Memory B cell (primary cell): ENCODE measurements around the gene EIF2B2.

Experiments
- ATAC-seq: fragments of 150-1000 bp; cut with Tn5 transposase; 2 replicates; pipeline ENCODE4 v1.10.0; 2021; ENCODE audit warnings: low read depth, mild to moderate bottlenecking, moderate library complexity
- DNase-seq, 2 donors: peaks; one replicate each; pipeline ENCODE4 v3.0.0; 2022; ENCODE audit warnings: low spot score in 2 of 2
- H3K27ac Mint-ChIP-seq: one replicate; pipeline ENCODE4 v1.8.0; 2022; ENCODE audit warnings: mild to moderate bottlenecking, moderate library complexity, mixed read lengths
- H3K27me3 Mint-ChIP-seq: one replicate; pipeline ENCODE4 v1.8.0; 2022; ENCODE audit warnings: mixed read lengths
- H3K36me3 Mint-ChIP-seq: one replicate; pipeline ENCODE4 v1.8.0; 2022; ENCODE audit warnings: mild to moderate bottlenecking, mixed read lengths
- H3K4me1 Mint-ChIP-seq: one replicate; pipeline ENCODE4 v1.8.0; 2022; ENCODE audit warnings: mixed read lengths
- H3K4me3 Mint-ChIP-seq: one replicate; pipeline ENCODE4 v1.8.0; 2022; ENCODE audit warnings: mild to moderate bottlenecking, moderate library complexity, mixed read lengths
- H3K9me3 Mint-ChIP-seq: one replicate; pipeline ENCODE4 v1.8.0; 2022; ENCODE audit warnings: mixed read lengths

The EIF2B2 gene

DNA sequence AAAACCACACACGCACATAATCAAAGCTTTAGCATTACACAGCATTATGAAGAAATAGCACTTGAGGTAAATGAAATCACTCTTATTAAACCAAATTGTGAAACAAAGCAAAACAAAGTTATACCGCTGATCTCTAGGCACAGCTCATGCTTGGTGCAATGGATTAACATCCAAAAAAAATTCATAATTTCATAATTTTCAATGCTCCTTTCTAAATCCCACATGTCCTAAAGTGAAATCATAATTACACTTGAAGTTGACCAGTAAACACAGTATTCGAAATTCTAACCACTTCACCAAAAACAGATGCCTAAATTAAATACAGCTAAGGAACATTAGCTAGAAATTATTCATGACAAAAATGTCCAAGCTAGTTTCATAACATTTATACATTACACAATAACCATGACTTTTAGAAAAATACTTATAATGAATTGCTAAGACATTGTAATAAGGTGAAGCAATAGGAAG, 47.0 kb downstream of the EIF2B2 start:
- Mint-ChIP-seq H3K9me3 (no peaks in the 10 kb centered on the region), H3K27ac (no peak overlapping the region), H3K27me3 (no peaks in the 10 kb centered on the region), H3K4me1 (peaks cover 18% of the 10 kb centered on the region), H3K4me3 (peak overlapping the region; percentile 39), H3K36me3 (peaks cover 5% of the 10 kb centered on the region)
- DNase-seq (no peak), ATAC-seq (no peak)

GRCh38 chr14:75050852-75051555, 48.3 kb downstream of the EIF2B2 start, which contains the start of gene MLH3:
Gene MLH3, minus strand, starts transcription at chr14:75051467. Its CDS starts 1,812 bp downstream, at chr14:75049655.
- Mint-ChIP-seq H3K27me3 (no peaks in the 10 kb centered on the region), H3K4me1 (peaks cover 15% of the 10 kb centered on the region), H3K36me3 (peaks cover 5% of the 10 kb centered on the region), H3K27ac (peak within 1 kb of the TSS; percentile 96), H3K9me3 (no peaks in the 10 kb centered on the region), H3K4me3 (peak within 1 kb of the TSS; percentile 94)
- peak; percentile 90 for ATAC-seq
- DNase-seq: peak; percentile 69 to 77

GRCh38 chr14:75051556-75051899, 48.8 kb downstream of the EIF2B2 start:
- H3K36me3 Mint-ChIP-seq: peaks cover 5% of the 10 kb centered on the region

DNA sequence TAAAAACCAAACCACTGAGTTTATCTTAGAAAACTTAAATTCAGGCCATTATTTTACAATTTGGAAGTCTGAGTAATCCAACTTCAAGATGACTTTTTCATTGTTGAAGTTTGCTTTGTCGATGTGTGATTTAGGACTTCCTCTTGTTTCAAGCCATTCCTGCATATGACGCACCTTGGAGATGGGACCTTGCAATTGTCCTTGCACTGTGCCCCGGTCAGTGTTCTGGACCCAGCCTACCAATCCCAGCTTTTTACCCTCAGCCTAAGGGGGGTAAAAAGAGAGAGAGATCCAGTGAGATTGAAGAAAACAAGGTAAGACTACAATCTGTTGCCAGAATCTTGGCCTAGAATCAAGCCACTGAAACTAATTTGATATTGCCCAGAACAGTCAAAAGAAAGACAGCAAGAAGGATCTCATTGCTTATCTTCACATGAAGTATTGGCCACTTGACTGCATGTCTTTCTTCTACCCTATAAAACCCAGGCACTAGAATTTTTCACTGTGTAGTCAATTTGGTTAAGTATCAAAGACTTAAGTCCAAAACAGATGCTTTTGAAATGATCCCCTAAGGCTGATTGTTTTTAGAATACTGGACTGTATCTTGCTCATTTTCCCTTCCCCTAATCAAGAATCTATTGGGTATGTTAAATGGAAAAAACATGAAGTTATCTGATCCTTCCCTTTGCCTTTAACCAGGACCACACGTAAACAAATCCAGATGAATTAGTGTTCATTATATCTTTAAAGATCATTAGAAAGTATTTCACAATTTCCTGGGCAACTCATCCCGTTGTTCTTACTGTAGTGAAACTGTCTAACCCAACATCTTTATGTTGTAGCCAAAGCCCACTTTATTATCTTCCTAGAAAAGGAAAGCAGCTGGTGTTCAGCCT, 50.9 kb downstream of the EIF2B2 start:
- H3K9me3 Mint-ChIP-seq: no peaks in the 10 kb centered on the region
- H3K27me3 Mint-ChIP-seq: no peaks in the 10 kb centered on the region
- ATAC-seq (no peak), DNase-seq (no peak)
- peaks cover 9% of the 10 kb centered on the region for H3K4me1 Mint-ChIP-seq
- H3K36me3 Mint-ChIP-seq: peaks cover 2% of the 10 kb centered on the region
- no peak overlapping the region for H3K4me3 Mint-ChIP-seq
- no peak overlapping the region for H3K27ac Mint-ChIP-seq

More at GRCh38 chr14:75051556-75051899, 48.8 kb downstream of the EIF2B2 start:
- H3K4me1 Mint-ChIP-seq: peaks cover 11% of the 10 kb centered on the region
- H3K4me3 Mint-ChIP-seq: peak overlapping the region; percentile 94
- no peak for DNase-seq
- no peak for ATAC-seq
- H3K27ac Mint-ChIP-seq: peak overlapping the region; percentile 96
- no peaks in the 10 kb centered on the region for H3K9me3 Mint-ChIP-seq
- H3K27me3 Mint-ChIP-seq: no peaks in the 10 kb centered on the region

- DNase-seq (no peak), ATAC-seq (no peak)
- no peaks in the 10 kb centered on the region for H3K9me3 Mint-ChIP-seq
- H3K36me3 Mint-ChIP-seq: peaks cover 2% of the 10 kb centered on the region
- no peaks in the 10 kb centered on the region for H3K27me3 Mint-ChIP-seq
- H3K27ac Mint-ChIP-seq: no peak overlapping the region
- H3K4me1 Mint-ChIP-seq: peaks cover 6% of the 10 kb centered on the region
- H3K4me3 Mint-ChIP-seq: no peak overlapping the region
Measured at GRCh38 chr14:75054421-75054820, 51.7 kb downstream of the EIF2B2 start.

DNA sequence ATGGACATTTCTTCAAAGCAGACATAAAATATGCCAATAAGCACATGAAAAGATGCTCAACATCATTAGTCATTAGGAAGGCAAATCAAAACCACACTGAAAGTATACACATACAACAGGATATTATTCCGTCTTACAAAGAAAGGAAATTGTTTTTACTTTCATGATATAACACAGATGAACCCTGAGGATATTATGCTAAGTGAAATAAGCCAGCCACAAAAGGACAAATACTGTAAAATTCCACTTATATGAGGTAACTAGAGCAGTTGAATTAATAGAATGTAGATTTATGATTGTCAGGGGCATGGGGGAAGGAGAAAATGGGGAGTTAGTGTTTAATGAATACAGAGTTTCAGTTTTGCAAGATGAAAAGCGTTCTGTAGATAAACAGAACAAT, 56.9 kb downstream of the EIF2B2 start:
- peaks cover 8% of the 10 kb centered on the region for H3K36me3 Mint-ChIP-seq
- no peak overlapping the region for H3K4me3 Mint-ChIP-seq
- no peaks in the 10 kb centered on the region for H3K9me3 Mint-ChIP-seq
- DNase-seq: no peak
- H3K27ac Mint-ChIP-seq: peak overlapping the region; percentile 19
- no peaks in the 10 kb centered on the region for H3K27me3 Mint-ChIP-seq
- ATAC-seq: no peak
- H3K4me1 Mint-ChIP-seq: peaks cover 17% of the 10 kb centered on the region

DNA sequence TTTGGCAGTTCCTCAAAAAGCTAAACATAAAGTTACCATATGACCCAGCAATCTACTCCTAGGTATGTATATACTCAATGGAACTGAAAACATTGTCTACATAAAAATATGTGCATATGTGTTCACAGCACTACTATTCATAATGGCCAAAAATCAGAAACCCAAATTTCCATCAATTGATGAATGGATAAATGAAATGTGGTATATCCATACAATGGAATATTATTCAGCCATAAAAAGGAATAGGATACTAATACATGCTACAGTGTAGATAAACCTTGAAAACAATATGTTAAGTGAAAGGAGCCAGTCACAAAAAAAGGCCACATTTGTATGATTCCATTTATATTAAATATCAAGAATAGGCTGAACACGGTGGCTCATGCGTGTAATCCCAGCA, 57.7 kb downstream of the EIF2B2 start:
- no peak overlapping the region for H3K4me3 Mint-ChIP-seq

More for the DNA sequence above, 57.7 kb downstream of the EIF2B2 start:
- DNase-seq: no peak
- H3K4me1 Mint-ChIP-seq: peaks cover 17% of the 10 kb centered on the region
- H3K9me3 Mint-ChIP-seq: no peaks in the 10 kb centered on the region
- peaks cover 8% of the 10 kb centered on the region for H3K36me3 Mint-ChIP-seq
- no peaks in the 10 kb centered on the region for H3K27me3 Mint-ChIP-seq
- no peak overlapping the region for H3K27ac Mint-ChIP-seq
- no peak for ATAC-seq
